Measurements from ENCODE around the gene FAF1. TPM values are rescaled to one million over a fixed set of nuclear protein-coding genes. Genes with fewer than 3 reads are reported as not detected.

Gene FAF1
- total RNA-seq, 4 donors from 2014 or later = 39.7 to 60.6 (median 42.9) TPM

DNA sequence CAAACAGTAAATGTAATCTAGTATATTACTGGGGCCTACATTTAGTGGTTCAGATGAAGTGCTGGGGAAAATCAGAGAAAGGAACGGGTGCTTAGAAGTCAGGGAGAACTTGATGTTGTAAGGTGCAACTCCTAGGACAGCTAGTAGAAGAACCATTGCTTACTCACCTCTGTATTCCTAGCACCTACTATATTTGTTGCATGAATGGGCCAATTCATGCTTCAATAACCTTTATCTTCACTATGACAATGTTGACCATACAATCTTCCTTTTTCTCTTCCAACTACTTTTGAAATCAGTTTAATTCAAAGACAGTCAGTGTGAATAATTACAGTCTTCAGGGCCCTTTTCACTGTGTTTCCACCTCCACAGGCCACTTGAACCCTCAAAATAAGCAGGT lies 411.8 kb downstream of the FAF1 start:
- H3K27ac ChIP-seq (replicated peaks in 1 of 4) = no peak overlapping the region
- H3K9me3 ChIP-seq = no peaks in the 10 kb centered on the region
- H3K36me3 ChIP-seq = no peaks in the 10 kb centered on the region
- intact Hi-C loops (cut with DNase I) = no loop called here
- TF ChIP-seq POLR2A (IDR thresholded peaks at IDR 0.05; ENCODE audit: low read depth) = no peak
- TF ChIP-seq POLR2AphosphoS5 (IDR thresholded peaks at IDR 0.05) = no peak
- TF ChIP-seq, protein P1, sequence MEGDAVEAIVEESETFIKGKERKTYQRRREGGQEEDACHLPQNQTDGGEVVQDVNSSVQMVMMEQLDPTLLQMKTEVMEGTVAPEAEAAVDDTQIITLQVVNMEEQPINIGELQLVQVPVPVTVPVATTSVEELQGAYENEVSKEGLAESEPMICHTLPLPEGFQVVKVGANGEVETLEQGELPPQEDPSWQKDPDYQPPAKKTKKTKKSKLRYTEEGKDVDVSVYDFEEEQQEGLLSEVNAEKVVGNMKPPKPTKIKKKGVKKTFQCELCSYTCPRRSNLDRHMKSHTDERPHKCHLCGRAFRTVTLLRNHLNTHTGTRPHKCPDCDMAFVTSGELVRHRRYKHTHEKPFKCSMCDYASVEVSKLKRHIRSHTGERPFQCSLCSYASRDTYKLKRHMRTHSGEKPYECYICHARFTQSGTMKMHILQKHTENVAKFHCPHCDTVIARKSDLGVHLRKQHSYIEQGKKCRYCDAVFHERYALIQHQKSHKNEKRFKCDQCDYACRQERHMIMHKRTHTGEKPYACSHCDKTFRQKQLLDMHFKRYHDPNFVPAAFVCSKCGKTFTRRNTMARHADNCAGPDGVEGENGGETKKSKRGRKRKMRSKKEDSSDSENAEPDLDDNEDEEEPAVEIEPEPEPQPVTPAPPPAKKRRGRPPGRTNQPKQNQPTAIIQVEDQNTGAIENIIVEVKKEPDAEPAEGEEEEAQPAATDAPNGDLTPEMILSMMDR (IDR thresholded peaks at IDR 0.05) = no peak
- no peak for TF ChIP-seq EP300 (IDR thresholded peaks at IDR 0.05)
- DNase-seq (ENCODE audit: extremely low spot score) = no peak
- no peaks in the 10 kb centered on the region for H3K27me3 ChIP-seq
- no peaks in the 10 kb centered on the region for H3K4me1 ChIP-seq
- no peak overlapping the region for H3K4me3 ChIP-seq
- 90% methylated on average over 1 of the region's 1 CpG for WGBS

- no peaks in the 10 kb centered on the region for H3K9me3 ChIP-seq
- DNase-seq (ENCODE audit: extremely low spot score) = no peak
- H3K36me3 ChIP-seq = peaks cover 0 to 6% (median 0%) of the 10 kb centered on the region in 4 donors
- no peak for TF ChIP-seq POLR2AphosphoS5 (IDR thresholded peaks at IDR 0.05)
- TF ChIP-seq, protein P1 (IDR thresholded peaks at IDR 0.05) = no peak
- no peak for TF ChIP-seq POLR2A (IDR thresholded peaks at IDR 0.05; ENCODE audit: low read depth)
- no peak for TF ChIP-seq EP300 (IDR thresholded peaks at IDR 0.05)
- H3K27ac ChIP-seq (replicated peaks in 1 of 4) = no peak overlapping the region
- peaks cover 0 to 4% (median 0%) of the 10 kb centered on the region in 4 donors for H3K4me1 ChIP-seq
- H3K4me3 ChIP-seq = no peak overlapping the region
- H3K27me3 ChIP-seq = no peaks in the 10 kb centered on the region
- intact Hi-C loops (cut with DNase I) = no loop called here
Measured at GRCh38 chr1:50542362-50542761, 417.7 kb downstream of the FAF1 start.

DNA sequence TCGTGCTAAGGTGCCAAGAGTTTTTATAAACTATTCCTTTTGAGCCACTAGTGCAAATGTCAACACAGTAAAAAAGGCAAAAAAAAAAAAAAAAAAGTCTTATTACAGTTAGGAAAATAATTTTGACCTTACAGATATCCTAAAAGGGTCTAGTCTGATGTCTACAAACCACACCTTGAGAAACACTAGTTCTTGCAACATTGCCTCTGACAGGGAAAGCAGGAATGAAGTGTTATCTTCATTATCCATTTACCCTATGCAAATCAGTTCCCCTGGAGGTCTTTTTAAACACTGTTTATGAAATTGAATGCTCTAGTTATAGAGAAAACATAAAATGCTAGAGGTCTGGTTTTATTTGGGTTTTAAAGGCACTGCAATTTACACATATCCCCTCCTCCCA lies 421.6 kb downstream of the FAF1 start:
- TF ChIP-seq POLR2A (IDR thresholded peaks at IDR 0.05; ENCODE audit: low read depth) (no peak), POLR2AphosphoS5 (IDR thresholded peaks at IDR 0.05) (no peak), EP300 (IDR thresholded peaks at IDR 0.05) (no peak)
- TF ChIP-seq, protein P1 (IDR thresholded peaks at IDR 0.05) = no peak
- H3K9me3 ChIP-seq = no peaks in the 10 kb centered on the region
- intact Hi-C loops (cut with DNase I) = no loop called here
- peaks cover 0 to 12% (median 5%) of the 10 kb centered on the region in 4 donors for H3K36me3 ChIP-seq
- peaks cover 0 to 4% (median 0%) of the 10 kb centered on the region in 4 donors for H3K4me1 ChIP-seq
- WGBS = 38% methylated on average over 1 of the region's 1 CpG
- no peak for DNase-seq (ENCODE audit: extremely low spot score)
- no peak overlapping the region for H3K27ac ChIP-seq (replicated peaks in 1 of 4)
- no peaks in the 10 kb centered on the region for H3K27me3 ChIP-seq
- no peak overlapping the region for H3K4me3 ChIP-seq

- intact Hi-C loops (cut with DNase I) = no loop called here
- Histone ChIP-seq H3K36me3 (peaks cover 0 to 31% (median 10%) of the 10 kb centered on the region in 4 donors), H3K9me3 (no peaks in the 10 kb centered on the region), H3K4me3 (no peak overlapping the region), H3K27ac (replicated peaks in 1 of 4) (no peak overlapping the region), H3K27me3 (no peaks in the 10 kb centered on the region), H3K4me1 (no peaks in the 10 kb centered on the region)
- DNase-seq (ENCODE audit: extremely low spot score) = no peak
- WGBS = 90% methylated on average over 1 of the region's 1 CpG
- TF ChIP-seq, protein P1 (IDR thresholded peaks at IDR 0.05) = no peak
- TF ChIP-seq POLR2A (IDR thresholded peaks at IDR 0.05; ENCODE audit: low read depth) = no peak
- TF ChIP-seq EP300 (IDR thresholded peaks at IDR 0.05) = no peak
- no peak for TF ChIP-seq POLR2AphosphoS5 (IDR thresholded peaks at IDR 0.05)
Measured at GRCh38 chr1:50531601-50532000, 428.5 kb downstream of the FAF1 start.

- Histone ChIP-seq H3K9me3 (no peaks in the 10 kb centered on the region), H3K27me3 (no peaks in the 10 kb centered on the region), H3K4me3 (no peak overlapping the region), H3K4me1 (no peaks in the 10 kb centered on the region), H3K27ac (replicated peaks in 1 of 4) (no peak overlapping the region), H3K36me3 (peaks cover 0 to 31% (median 9%) of the 10 kb centered on the region in 4 donors)
- 80% methylated on average over 2 of the region's 2 CpGs for WGBS
- TF ChIP-seq EP300 (IDR thresholded peaks at IDR 0.05) = no peak
- TF ChIP-seq POLR2A (IDR thresholded peaks at IDR 0.05; ENCODE audit: low read depth) = no peak
- TF ChIP-seq, protein P1 (IDR thresholded peaks at IDR 0.05) = no peak
- TF ChIP-seq POLR2AphosphoS5 (IDR thresholded peaks at IDR 0.05) = no peak
- intact Hi-C loops (cut with DNase I) = no loop called here
- DNase-seq (ENCODE audit: extremely low spot score) = no peak
Measured at GRCh38 chr1:50531027-50531426, 429.0 kb downstream of the FAF1 start.

All from esophagus muscularis mucosa (tissue), 4 donors.